Smooth muscle cell (in vitro differentiated cells): ENCODE results near the gene SHISAL1. TPM values are rescaled to one million over a fixed set of nuclear protein-coding genes. Genes with fewer than 3 reads are reported as not detected.
A peak's percentile ranks its signal among the peaks of the same experiment; 100 is the strongest.

ENCODE experiments used
- DNase-seq: peaks from one replicate; lab custom pipeline; 2025; ENCODE audit not compliant: unreplicated experiment; lab: John Stamatoyannopoulos, UW
- H2AFZ ChIP-seq: fragments of 200-600 bp; sonication (generic); 2 replicates; pipeline ENCODE4 v1.6.0; 2016; ENCODE audit warnings: antibody characterized with exemption, low read depth, mild to moderate bottlenecking
- H3F3A ChIP-seq: fragments of 200-600 bp; sonication (generic); 2 replicates; pipeline ENCODE4 v1.6.0; 2017; ENCODE audit warnings: antibody characterized with exemption, low read depth
- H3K27ac ChIP-seq: fragments of 200-600 bp; sonication (generic); 2 replicates; pipeline ENCODE4 v1.5.1; 2016; ENCODE audit warnings: low read depth, mild to moderate bottlenecking
- H3K27me3 ChIP-seq: fragments of 200-600 bp; sonication (generic); 2 replicates; pipeline ENCODE4 v1.6.1; 2016; ENCODE audit warnings: low read depth, mild to moderate bottlenecking
- H3K36me3 ChIP-seq: fragments of 200-600 bp; sonication (generic); 2 replicates; pipeline ENCODE4 v1.5.1; 2016; ENCODE audit warnings: low read depth
- H3K4me1 ChIP-seq: fragments of 200-600 bp; sonication (generic); 2 replicates; pipeline ENCODE4 v1.5.1; 2016; ENCODE audit warnings: low read depth
- H3K4me2 ChIP-seq: fragments of 200-600 bp; sonication (generic); 2 replicates; pipeline ENCODE4 v1.6.0; 2016; ENCODE audit warnings: mild to moderate bottlenecking
- H3K4me3 ChIP-seq: fragments of 200-600 bp; sonication (generic); 2 replicates; pipeline ENCODE4 v1.5.1; 2016; ENCODE audit warnings: mild to moderate bottlenecking
- H3K79me2 ChIP-seq: fragments of 200-600 bp; sonication (generic); 2 replicates; pipeline ENCODE4 v1.6.0; 2016; ENCODE audit warnings: low read depth, mild to moderate bottlenecking
- H3K9ac ChIP-seq: fragments of 200-600 bp; sonication (generic); 2 replicates; pipeline ENCODE4 v1.6.0; 2016; ENCODE audit warnings: low read depth
- H3K9me3 ChIP-seq: fragments of 200-600 bp; sonication (generic); replicated peaks from 2 replicates; pipeline ENCODE4 v1.5.1; 2016; ENCODE audit warnings: low read depth
- H4K20me1 ChIP-seq: fragments of 200-600 bp; sonication (generic); 2 replicates; pipeline ENCODE4 v1.6.0; 2016; ENCODE audit warnings: low read depth
- CTCF ChIP-seq: fragments of 200-600 bp; sonication (generic); IDR thresholded peaks from 2 replicates; pipeline ENCODE4 v1.5.1; 2017; ENCODE audit warnings: borderline replicate concordance, mild to moderate bottlenecking, antibody characterized with exemption; ENCODE audit not compliant: insufficient read depth, poor library complexity, severe bottlenecking
- WGBS: methylation state at CpG from one replicate; pipeline ENCODE4 v1.1.7; 2016; ENCODE audit warnings: low lambda C conversion rate; 5-methylcytosine and 5-hydroxymethylcytosine counted together
- polyA plus RNA-seq: library from polyadenylated mRNA; unstranded; fragments of >200 nt; fragmentation: Nextera tagmentation; extraction: Ambion mirVana; gene quantifications from 2 replicates; pipeline ENCODE4 v1.2.1, GENCODE V29; 2016
- total RNA-seq: library from RNA; depleted of rRNA; stranded (reverse); fragments of >200 nt; gene quantifications from 2 replicates; pipeline ENCODE4 v1.2.3, GENCODE V29; 2014

The SHISAL1 gene
- total and polyA plus RNA-seq, 2 experiments from 2014 or later, result 0.78 to 1.9 TPM

DNA sequence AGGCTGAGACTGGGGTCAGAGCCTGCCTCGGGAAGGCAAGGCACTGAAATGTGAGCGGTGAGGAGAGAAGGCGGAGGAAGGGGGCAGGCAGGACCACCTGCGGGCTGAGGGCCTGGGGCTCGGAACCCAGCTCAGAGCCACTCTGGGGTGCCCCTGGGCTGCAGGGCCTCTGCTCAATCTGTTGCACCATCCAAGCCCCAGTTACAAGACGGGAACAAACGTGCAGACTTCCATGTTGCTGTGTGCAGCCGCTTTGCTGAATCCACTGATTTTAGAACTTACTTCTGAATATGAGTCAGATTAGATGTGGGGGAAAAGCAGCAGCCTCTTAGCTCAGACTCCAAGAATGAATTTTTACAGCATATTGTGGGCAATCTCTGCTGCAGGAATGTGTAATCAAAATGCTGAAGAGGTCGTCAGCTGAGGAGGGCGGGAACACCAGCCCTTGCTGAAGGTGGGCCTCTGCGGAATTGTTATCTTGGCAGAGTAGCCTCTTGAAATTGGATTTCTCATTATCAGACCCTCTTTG lies 110.4 kb downstream of the SHISAL1 start:
- Histone ChIP-seq H3K4me2 (peak overlapping the region; percentile 64), H3K27me3 (no peaks in the 10 kb centered on the region), H3K9ac (no peak overlapping the region), H3K4me3 (no peak overlapping the region), H4K20me1 (no peaks in the 10 kb centered on the region), H3K79me2 (no peaks in the 10 kb centered on the region), H3F3A (no peaks in the 10 kb centered on the region), H3K4me1 (no peaks in the 10 kb centered on the region), H3K9me3 (no peaks in the 10 kb centered on the region), H3K27ac (peak overlapping the region; percentile 50), H2AFZ (peak overlapping the region; percentile 16), H3K36me3 (no peaks in the 10 kb centered on the region)
- no peak for TF ChIP-seq CTCF
- 55% methylated on average over 11 of the region's 11 CpGs for WGBS
- no peak for DNase-seq

DNA sequence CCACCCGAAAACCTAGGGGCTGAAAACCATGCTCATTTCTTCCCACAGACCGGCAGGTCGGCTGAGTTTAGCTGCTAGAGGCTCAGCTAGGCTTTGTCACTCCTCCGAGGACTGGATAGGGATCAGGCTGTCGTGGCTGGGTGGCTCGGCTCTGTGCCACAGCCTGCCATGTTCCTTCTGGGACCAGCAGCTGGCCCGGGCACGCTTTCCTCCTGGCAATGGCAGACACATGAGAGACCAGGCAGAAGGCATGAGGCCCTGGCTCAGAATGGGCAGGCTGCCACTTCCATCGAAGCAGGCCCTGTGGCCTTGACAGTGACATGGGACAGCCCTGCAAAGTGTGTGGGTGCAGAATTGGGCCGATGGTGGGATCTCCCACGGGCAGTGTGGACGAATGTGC lies 111.1 kb downstream of the SHISAL1 start:
- Histone ChIP-seq H3K4me2 (peak overlapping the region; percentile 64), H4K20me1 (no peaks in the 10 kb centered on the region), H3K4me1 (no peaks in the 10 kb centered on the region), H3K36me3 (no peaks in the 10 kb centered on the region), H3K79me2 (no peaks in the 10 kb centered on the region), H3K4me3 (no peak overlapping the region), H3K27ac (peak overlapping the region; percentile 36), H2AFZ (peak overlapping the region; percentile 16), H3K27me3 (no peaks in the 10 kb centered on the region), H3K9me3 (no peaks in the 10 kb centered on the region), H3F3A (no peaks in the 10 kb centered on the region), H3K9ac (no peak overlapping the region)
- TF ChIP-seq CTCF, result no peak
- 69% methylated on average over 12 of the region's 12 CpGs for WGBS
- no peak for DNase-seq

GRCh38 chr22:44200855-44201550 lies 111.7 kb downstream of the SHISAL1 start:
- Histone ChIP-seq H3K9ac (no peak overlapping the region), H3K4me2 (no peak overlapping the region), H3K4me3 (no peak overlapping the region), H2AFZ (no peak overlapping the region), H3K27ac (no peak overlapping the region), H3K36me3 (no peaks in the 10 kb centered on the region), H3K4me1 (no peaks in the 10 kb centered on the region), H3F3A (no peaks in the 10 kb centered on the region), H3K79me2 (no peaks in the 10 kb centered on the region), H3K9me3 (no peaks in the 10 kb centered on the region), H4K20me1 (no peaks in the 10 kb centered on the region), H3K27me3 (no peaks in the 10 kb centered on the region)
- no peak for DNase-seq
- WGBS, result 84% methylated on average over 17 of the region's 17 CpGs
- no peak for TF ChIP-seq CTCF

DNA sequence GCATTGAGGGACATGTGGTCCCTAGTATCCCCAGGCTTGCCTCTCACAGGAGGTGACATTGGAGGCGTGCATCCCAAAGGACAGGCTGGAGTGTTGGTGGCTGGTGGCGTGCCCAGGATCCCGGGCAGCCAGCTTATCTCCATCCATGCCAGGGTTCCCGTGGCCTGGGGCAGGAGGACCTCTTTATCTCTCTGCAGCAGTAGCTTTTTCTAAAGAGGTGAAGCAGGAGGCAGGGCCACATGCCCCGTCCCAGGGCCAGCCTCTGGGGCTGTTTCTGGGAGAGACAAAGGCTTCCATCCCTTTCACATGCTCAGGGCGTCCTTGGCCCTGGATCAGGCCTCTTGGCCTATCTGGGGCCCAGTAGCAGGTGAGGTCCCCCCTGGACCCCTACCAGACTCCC lies 112.3 kb downstream of the SHISAL1 start:
- H2AFZ ChIP-seq, result no peak overlapping the region
- no peak overlapping the region for H3K9ac ChIP-seq
- no peak for DNase-seq
- no peaks in the 10 kb centered on the region for H3K4me1 ChIP-seq
- no peaks in the 10 kb centered on the region for H3K27me3 ChIP-seq
- H3K9me3 ChIP-seq, result no peaks in the 10 kb centered on the region
- H3F3A ChIP-seq, result no peaks in the 10 kb centered on the region
- no peaks in the 10 kb centered on the region for H3K79me2 ChIP-seq
- H3K27ac ChIP-seq, result no peak overlapping the region
- TF ChIP-seq CTCF, result no peak
- H4K20me1 ChIP-seq, result no peaks in the 10 kb centered on the region
- H3K36me3 ChIP-seq, result no peaks in the 10 kb centered on the region
- H3K4me3 ChIP-seq, result no peak overlapping the region
- H3K4me2 ChIP-seq, result no peak overlapping the region
- WGBS, result 94% methylated on average over 6 of the region's 6 CpGs
